DMS114 treated with DMSO at 0.1 percent for 48 hours (cell line): ENCODE data around the gene NPAS2.

Experiments used
- DNase-seq: peaks from one replicate; lab custom pipeline; 2025; ENCODE audit not compliant: unreplicated experiment; lab: John Stamatoyannopoulos, UW

The NPAS2 gene

GRCh38 chr2:100793220-100793619 is 26.7 kb upstream of the NPAS2 start:
- no peak for DNase-seq

- no peak for DNase-seq
Measured at GRCh38 chr2:100793982-100794381, 26.0 kb upstream of the NPAS2 start.

- DNase-seq: no peak
Measured at GRCh38 chr2:100796499-100797100, 23.3 kb upstream of the NPAS2 start.

- no peak for DNase-seq
Measured at GRCh38 chr2:100799686-100800085, 20.3 kb upstream of the NPAS2 start.

GRCh38 chr2:100800915-100801314 is 19.0 kb upstream of the NPAS2 start:
- DNase-seq: no peak

- no peak for DNase-seq
Measured at GRCh38 chr2:100801402-100801801, 18.5 kb upstream of the NPAS2 start.

- DNase-seq: no peak
Measured at GRCh38 chr2:100802066-100802465, 17.9 kb upstream of the NPAS2 start.

GRCh38 chr2:100803334-100803733 is 16.6 kb upstream of the NPAS2 start:
- DNase-seq: no peak

- DNase-seq: no peak
Measured at GRCh38 chr2:100806550-100806949, 13.4 kb upstream of the NPAS2 start.

GRCh38 chr2:100807707-100808106 is 12.2 kb upstream of the NPAS2 start:
- no peak for DNase-seq

GRCh38 chr2:100808582-100808981 is 11.4 kb upstream of the NPAS2 start:
- no peak for DNase-seq

- no peak for DNase-seq
Measured at GRCh38 chr2:100809506-100809905, 10.4 kb upstream of the NPAS2 start.

- DNase-seq: no peak
Measured at GRCh38 chr2:100810603-100811145, 9.3 kb upstream of the NPAS2 start.

GRCh38 chr2:100812116-100812515 is 7.8 kb upstream of the NPAS2 start:
- no peak for DNase-seq

- no peak for DNase-seq
Measured at GRCh38 chr2:100812573-100812972, 7.4 kb upstream of the NPAS2 start.

- DNase-seq: no peak
Measured at GRCh38 chr2:100813527-100813926, 6.4 kb upstream of the NPAS2 start.

- DNase-seq: no peak
Measured at GRCh38 chr2:100814043-100814442, 5.9 kb upstream of the NPAS2 start.

GRCh38 chr2:100814453-100814852 is 5.5 kb upstream of the NPAS2 start:
- DNase-seq: no peak

- no peak for DNase-seq
Measured at GRCh38 chr2:100817388-100817985, 2.5 kb upstream of the NPAS2 start.

- no peak for DNase-seq
Measured at GRCh38 chr2:100818003-100818605, 1.8 kb upstream of the NPAS2 start.

GRCh38 chr2:100818606-100819369 is 1.2 kb upstream of the NPAS2 start:
- DNase-seq: peak; percentile 29

GRCh38 chr2:100820273-100820522 is 259 bp downstream of the NPAS2 start:
- DNase-seq: no peak
